HepG2 (cell line): Measurements from ENCODE around the gene TMEM95. TPM values are rescaled to one million over a fixed set of nuclear protein-coding genes. Genes with fewer than 3 reads are reported as not detected.
A peak's percentile ranks its signal among the peaks of the same experiment; 100 is the strongest.

Experiments
- AFF4 ChIP-seq: sonication (generic); formaldehyde crosslinking; IDR thresholded peaks from 2 replicates; pipeline ENCODE4 v1.4.0; 2020; ENCODE audit warnings: missing genetic modification reagents
- AKNA ChIP-seq: sonication (generic); formaldehyde crosslinking; IDR thresholded peaks from 2 replicates; pipeline ENCODE4 v1.4.0; 2020; ENCODE audit warnings: missing genetic modification reagents, borderline replicate concordance
- ARHGAP35 ChIP-seq: sonication (generic); formaldehyde crosslinking; IDR thresholded peaks from 2 replicates; pipeline ENCODE4 v1.9.0; 2022; ENCODE audit warnings: mild to moderate bottlenecking, inconsistent platforms, moderate library complexity, missing genetic modification reagents, borderline replicate concordance
- BRF2 ChIP-seq: sonication (generic); formaldehyde crosslinking; IDR thresholded peaks from 2 replicates; pipeline ENCODE4 v1.8.1; 2022; ENCODE audit warnings: mild to moderate bottlenecking, missing genetic modification reagents
- CCDC6 ChIP-seq: sonication (generic); formaldehyde crosslinking; IDR thresholded peaks from 2 replicates; pipeline ENCODE4 v1.8.1; 2022; ENCODE audit warnings: mild to moderate bottlenecking, missing genetic modification reagents, moderate library complexity
- FOSL1 ChIP-seq: sonication (generic); formaldehyde crosslinking; IDR thresholded peaks from 2 replicates; pipeline ENCODE4 v1.9.0; 2021; ENCODE audit warnings: missing genetic modification reagents, borderline replicate concordance
- IRX3 ChIP-seq: sonication (generic); formaldehyde crosslinking; IDR thresholded peaks from 2 replicates; pipeline ENCODE4 v1.8.1; 2023; ENCODE audit warnings: mild to moderate bottlenecking, low read depth, missing genetic modification reagents, borderline replicate concordance
- ISX ChIP-seq: sonication (generic); formaldehyde crosslinking; conservative IDR thresholded peaks from 2 replicates; pipeline ENCODE4 v1.5.0; 2020; ENCODE audit warnings: missing genetic modification reagents
- KDM5A ChIP-seq: fragments of 200-600 bp; sonication (generic); IDR thresholded peaks from 2 replicates; pipeline ENCODE4 v1.7.0; 2018; ENCODE audit warnings: antibody characterized with exemption, mild to moderate bottlenecking, low read length, borderline replicate concordance
- MAF1 ChIP-seq: sonication (generic); formaldehyde crosslinking; IDR thresholded peaks from 2 replicates; pipeline ENCODE4 v1.5.0; 2020; ENCODE audit warnings: missing genetic modification reagents, borderline replicate concordance
- MYNN ChIP-seq: sonication (generic); formaldehyde crosslinking; IDR thresholded peaks from 2 replicates; pipeline ENCODE4 v1.4.0; 2020; ENCODE audit warnings: mild to moderate bottlenecking, low read depth, missing genetic modification reagents
- RFX5 ChIP-seq: IDR thresholded peaks from 2 replicates; pipeline ENCODE4 v1.6.1; 2011; ENCODE audit warnings: low read depth, low read length, improper control_type of control experiment
- SRF ChIP-seq: IDR thresholded peaks from 2 replicates; pipeline ENCODE4 v1.6.1; 2011; ENCODE audit warnings: mild to moderate bottlenecking, low read depth, low read length, moderate library complexity
- U2AF1 ChIP-seq: fragments of 200-400 bp; formaldehyde crosslinking; optimal IDR thresholded peaks from 2 replicates; pipeline ENCODE3; 2017; ENCODE audit warnings: mild to moderate bottlenecking, low read depth, low read length
- XBP1 ChIP-seq: sonication (generic); formaldehyde crosslinking; IDR thresholded peaks from 2 replicates; pipeline ENCODE4 v1.5.0; 2020; ENCODE audit warnings: missing genetic modification reagents
- YEATS2 ChIP-seq: sonication (generic); formaldehyde crosslinking; IDR thresholded peaks from 2 replicates; pipeline ENCODE4 v1.4.0; 2020; ENCODE audit warnings: missing genetic modification reagents, borderline replicate concordance
- ZMYM4 ChIP-seq: sonication (generic); formaldehyde crosslinking; IDR thresholded peaks from 2 replicates; pipeline ENCODE4 v1.8.1; 2023; ENCODE audit warnings: mild to moderate bottlenecking, missing genetic modification reagents
- ZNF775 ChIP-seq: sonication (generic); formaldehyde crosslinking; IDR thresholded peaks from 2 replicates; pipeline ENCODE4 v1.4.0; 2020; ENCODE audit warnings: missing genetic modification reagents, mild to moderate bottlenecking, moderate library complexity, borderline replicate concordance
- polyA plus RNA-seq, 8 experiments: library from polyadenylated mRNA; depleted of rRNA in 3 of 8; stranded (reverse) in 7 of 8; unstranded in 1 of 8; fragments of >200 nt; fragmentation: Illumina TruSeq in 4 of 8; extraction: Trizol in 4 of 8; gene quantifications; 2 replicates each; pipeline versions ENCODE4 v1.2.1 to v1.2.3, GENCODE V29; 2011 to 2016; ENCODE audit warnings: low read depth in 4 of 8, missing spikeins in 1 of 8, mixed read lengths in 1 of 8; ENCODE audit not compliant: insufficient read depth in 1 of 8
- total RNA-seq, 5 experiments: library from RNA; depleted of rRNA; stranded (reverse); fragments of >200 nt; fragmentation: Illumina TruSeq; extraction: Trizol; gene quantifications; 2 replicates each; pipeline ENCODE4 v1.2.3, GENCODE V29; 2016; ENCODE audit warnings: low read depth in 1 of 5

Gene TMEM95
- total and polyA plus RNA-seq, 2 of the 13 experiments (the other 11 are each of a cell fraction or from before 2014, with no cell fraction given) = not detected

- TF ChIP-seq KDM5A (peak; percentile 28; the same call in 1 of the 2 replicates), ZNF775 (CRISPR knock-in tag) (no peak), YEATS2 (CRISPR knock-in tag) (no peak), ZMYM4 (CRISPR knock-in tag) (peak; percentile 43; the same call in 1 of the 2 replicates), AKNA (CRISPR knock-in tag) (no peak), U2AF1 (no peak), RFX5 (no peak), BRF2 (CRISPR knock-in tag) (0 out of 2 replicates have a peak, but pooled peaks have one; percentile 15), ARHGAP35 (CRISPR knock-in tag) (no peak), FOSL1 (CRISPR knock-in tag) (no peak), ISX (no peak), XBP1 (CRISPR knock-in tag) (no peak), MYNN (no peak), CCDC6 (CRISPR knock-in tag) (peak; percentile 49; the same call in 1 of the 2 replicates), MAF1 (CRISPR knock-in tag) (no peak), SRF (no peak), IRX3 (CRISPR knock-in tag) (no peak), AFF4 (CRISPR knock-in tag) (no peak)
These were observed 48.2 kb downstream of the TMEM95 start (continued) for GRCh38 chr17:7403043-7403726.
